OCI-LY1 (cell line): ENCODE results near the gene DCAF12.
A peak's percentile ranks its signal among the peaks of the same experiment; 100 is the strongest.

Source experiments
- H2AFZ ChIP-seq: fragments of 200-600 bp; sonication (generic), shearing (Covaris generic); 2 replicates; pipeline ENCODE4 v1.6.0; 2014; ENCODE audit warnings: antibody characterized with exemption, mild to moderate bottlenecking, low read length
- H3F3A ChIP-seq: fragments of 200-600 bp; sonication (generic), shearing (Covaris generic); 2 replicates; pipeline ENCODE4 v1.6.0; 2014; ENCODE audit warnings: mild to moderate bottlenecking, antibody characterized with exemption, low read length, moderate library complexity; ENCODE audit not compliant: insufficient read depth
- H3K27ac ChIP-seq: fragments of 200-600 bp; sonication (generic); 2 replicates; pipeline ENCODE4 v1.5.1; 2014; ENCODE audit warnings: low read length, mixed run types, mild to moderate bottlenecking, low read depth; ENCODE audit not compliant: poor library complexity, severe bottlenecking
- H3K27me3 ChIP-seq: fragments of 200-600 bp; sonication (generic); 2 replicates; pipeline ENCODE4 v1.6.0; 2014; ENCODE audit warnings: antibody characterized with exemption, mild to moderate bottlenecking, low read length, moderate library complexity; ENCODE audit not compliant: insufficient read depth
- H3K36me3 ChIP-seq: fragments of 200-600 bp; sonication (generic); 2 replicates; pipeline ENCODE4 v1.6.1; 2014; ENCODE audit warnings: mild to moderate bottlenecking, antibody characterized with exemption, low read length, moderate library complexity, mixed read lengths; ENCODE audit not compliant: insufficient read depth
- H3K4me1 ChIP-seq: fragments of 200-600 bp; sonication (generic); 2 replicates; pipeline ENCODE4 v1.5.1; 2014; ENCODE audit warnings: mild to moderate bottlenecking, low read length, moderate library complexity; ENCODE audit not compliant: insufficient read depth, severe bottlenecking
- H3K4me2 ChIP-seq: fragments of 200-600 bp; sonication (generic), shearing (Covaris generic); 2 replicates; pipeline ENCODE4 v1.6.1; 2014; ENCODE audit warnings: low read length
- H3K4me3 ChIP-seq: fragments of 200-600 bp; sonication (generic); 2 replicates; pipeline ENCODE4 v1.5.1; 2014; ENCODE audit warnings: low read length, low read depth, mild to moderate bottlenecking, mixed read lengths; ENCODE audit not compliant: poor library complexity, severe bottlenecking
- H3K79me2 ChIP-seq: fragments of 200-600 bp; shearing (Covaris generic); 2 replicates; pipeline ENCODE4 v1.6.1; 2016; ENCODE audit warnings: mixed run types, low read length, mixed read lengths; ENCODE audit not compliant: insufficient read depth
- H3K9ac ChIP-seq: fragments of 200-600 bp; sonication (generic), shearing (Covaris generic); 2 replicates; pipeline ENCODE4 v1.6.1; 2014; ENCODE audit warnings: mild to moderate bottlenecking, low read length, mixed read lengths
- H3K9me2 ChIP-seq: fragments of 200-600 bp; sonication (generic), shearing (Covaris generic); 2 replicates; pipeline ENCODE4 v1.6.1; 2014; ENCODE audit warnings: low read depth, mild to moderate bottlenecking, low read length, mixed read lengths
- H3K9me3 ChIP-seq: fragments of 200-600 bp; shearing (Covaris generic); 2 replicates; pipeline ENCODE4 v1.6.1; 2014; ENCODE audit warnings: low read length, mixed read lengths
- H4K20me1 ChIP-seq: fragments of 200-600 bp; sonication (generic), shearing (Covaris generic); 2 replicates; pipeline ENCODE4 v1.6.0; 2016; ENCODE audit warnings: mild to moderate bottlenecking, low read length; ENCODE audit not compliant: insufficient read depth
- EZH2 ChIP-seq: fragments of 200-600 bp; sonication (generic), shearing (Covaris generic); IDR thresholded peaks from 2 replicates; pipeline ENCODE4 v1.8.0; 2017; ENCODE audit warnings: borderline replicate concordance, mixed run types, mild to moderate bottlenecking, antibody characterized with exemption, low read length, moderate library complexity, mixed read lengths
- TF ChIP-seq, protein P1 (sequence below): fragments of 200-600 bp; sonication (generic), shearing (Covaris generic); IDR thresholded peaks from 2 replicates; pipeline ENCODE4 v1.5.1; 2017; ENCODE audit warnings: mild to moderate bottlenecking, antibody characterized with exemption, low read length, moderate library complexity, mixed read lengths

The DCAF12 gene

DNA sequence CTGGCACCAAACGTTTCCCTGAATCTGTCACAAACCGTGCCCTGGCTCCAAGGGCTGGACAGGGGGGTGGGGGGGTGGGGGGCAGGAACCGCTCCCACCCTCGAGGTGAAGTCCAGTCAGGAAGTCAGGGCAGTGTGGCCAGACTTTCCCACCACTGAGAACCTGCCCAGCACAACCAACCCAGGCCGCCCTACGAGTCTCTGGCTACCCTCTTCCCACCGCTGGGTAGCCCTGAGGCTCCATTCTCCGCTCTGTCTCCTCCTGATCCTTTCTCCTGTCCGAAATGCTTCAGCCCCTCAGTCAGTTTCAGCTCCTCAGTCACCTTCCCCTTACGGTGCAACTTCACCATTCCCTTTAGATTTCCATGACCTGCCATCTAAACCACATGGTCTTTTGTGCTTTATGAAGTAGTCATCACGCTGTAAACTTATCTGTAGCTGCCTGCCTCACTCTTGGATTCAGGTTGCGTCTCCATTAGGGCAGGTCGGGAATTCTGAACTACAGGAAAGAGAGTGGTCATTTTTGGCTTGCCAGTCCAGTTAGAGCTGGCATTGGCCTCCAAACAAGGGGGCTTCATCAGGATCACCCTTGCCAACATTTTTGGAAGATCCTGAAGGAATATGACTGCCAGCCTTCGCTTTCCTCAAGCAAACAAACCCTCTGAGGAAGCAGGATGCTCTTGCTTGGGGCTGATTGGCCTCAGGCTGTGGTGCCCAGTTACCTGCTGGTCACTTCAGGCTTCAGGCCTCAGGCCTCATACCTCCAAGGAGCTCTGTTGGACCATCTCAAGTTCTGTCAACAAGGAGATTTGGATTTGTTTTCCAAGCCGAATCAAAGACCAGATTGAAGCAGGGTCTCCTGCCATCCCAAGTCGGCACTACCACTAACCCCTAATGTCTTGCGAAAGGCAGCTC, 794 bp upstream of the DCAF12 start:
- Histone ChIP-seq H3K27me3 (no peaks in the 10 kb centered on the region), H3F3A (peaks cover 6% of the 10 kb centered on the region; the same call in 1 of the 2 replicates), H3K9me2 (no peaks in the 10 kb centered on the region), H3K9ac (peak overlapping the region; percentile 91), H3K36me3 (peaks cover 29% of the 10 kb centered on the region), H3K4me1 (peaks cover 56% of the 10 kb centered on the region), H3K79me2 (peaks cover 31% of the 10 kb centered on the region), H3K4me2 (peak overlapping the region; percentile 96), H3K4me3 (peak overlapping the region; percentile 82), H3K9me3 (no peaks in the 10 kb centered on the region), H2AFZ (no peak overlapping the region), H4K20me1 (no peaks in the 10 kb centered on the region), H3K27ac (peak overlapping the region; percentile 94)
- TF ChIP-seq EZH2, result no peak
- TF ChIP-seq, protein P1, sequence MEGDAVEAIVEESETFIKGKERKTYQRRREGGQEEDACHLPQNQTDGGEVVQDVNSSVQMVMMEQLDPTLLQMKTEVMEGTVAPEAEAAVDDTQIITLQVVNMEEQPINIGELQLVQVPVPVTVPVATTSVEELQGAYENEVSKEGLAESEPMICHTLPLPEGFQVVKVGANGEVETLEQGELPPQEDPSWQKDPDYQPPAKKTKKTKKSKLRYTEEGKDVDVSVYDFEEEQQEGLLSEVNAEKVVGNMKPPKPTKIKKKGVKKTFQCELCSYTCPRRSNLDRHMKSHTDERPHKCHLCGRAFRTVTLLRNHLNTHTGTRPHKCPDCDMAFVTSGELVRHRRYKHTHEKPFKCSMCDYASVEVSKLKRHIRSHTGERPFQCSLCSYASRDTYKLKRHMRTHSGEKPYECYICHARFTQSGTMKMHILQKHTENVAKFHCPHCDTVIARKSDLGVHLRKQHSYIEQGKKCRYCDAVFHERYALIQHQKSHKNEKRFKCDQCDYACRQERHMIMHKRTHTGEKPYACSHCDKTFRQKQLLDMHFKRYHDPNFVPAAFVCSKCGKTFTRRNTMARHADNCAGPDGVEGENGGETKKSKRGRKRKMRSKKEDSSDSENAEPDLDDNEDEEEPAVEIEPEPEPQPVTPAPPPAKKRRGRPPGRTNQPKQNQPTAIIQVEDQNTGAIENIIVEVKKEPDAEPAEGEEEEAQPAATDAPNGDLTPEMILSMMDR, result no peak

DNA sequence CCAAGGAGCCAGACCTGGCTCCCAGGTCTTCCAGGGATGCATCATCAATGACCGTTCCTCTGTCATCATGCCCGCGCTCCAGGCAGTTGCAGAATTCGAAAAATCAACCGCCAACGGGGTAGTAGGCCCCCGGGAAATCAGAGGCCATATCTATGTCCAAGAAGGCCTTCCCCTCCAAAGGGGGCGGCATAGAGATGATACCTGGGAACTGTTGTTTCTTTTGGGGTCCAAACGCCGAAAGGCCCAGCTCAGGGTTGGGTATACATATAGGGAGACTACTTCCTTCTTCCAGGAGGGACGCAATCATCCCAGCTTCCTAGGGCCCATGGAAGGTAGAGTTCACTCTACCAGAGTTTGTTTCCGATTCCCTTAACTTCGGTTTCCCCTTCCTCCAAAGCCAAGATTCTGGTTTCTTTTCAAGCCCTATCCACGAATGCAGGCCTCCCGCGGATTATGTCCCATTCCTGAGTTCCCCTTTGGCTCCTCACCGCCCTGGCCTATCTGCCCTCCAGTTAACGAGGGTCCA, 754 bp downstream of the DCAF12 start:
- peak overlapping the region; percentile 82 for H3K4me3 ChIP-seq
- TF ChIP-seq EZH2, result no peak
- TF ChIP-seq, protein P1, result no peak
- H3K9me2 ChIP-seq, result no peaks in the 10 kb centered on the region
- H3K4me1 ChIP-seq, result peaks cover 53% of the 10 kb centered on the region
- H2AFZ ChIP-seq, result no peak overlapping the region
- peaks cover 6% of the 10 kb centered on the region; the same call in 1 of the 2 replicates for H3F3A ChIP-seq
- H3K36me3 ChIP-seq, result peaks cover 45% of the 10 kb centered on the region
- no peaks in the 10 kb centered on the region for H3K27me3 ChIP-seq
- no peaks in the 10 kb centered on the region for H4K20me1 ChIP-seq
- H3K79me2 ChIP-seq, result peaks cover 47% of the 10 kb centered on the region
- peak overlapping the region; percentile 91 for H3K9ac ChIP-seq
- no peaks in the 10 kb centered on the region for H3K9me3 ChIP-seq
- H3K27ac ChIP-seq, result peak overlapping the region; percentile 94
- H3K4me2 ChIP-seq, result peak overlapping the region; percentile 96

DNA sequence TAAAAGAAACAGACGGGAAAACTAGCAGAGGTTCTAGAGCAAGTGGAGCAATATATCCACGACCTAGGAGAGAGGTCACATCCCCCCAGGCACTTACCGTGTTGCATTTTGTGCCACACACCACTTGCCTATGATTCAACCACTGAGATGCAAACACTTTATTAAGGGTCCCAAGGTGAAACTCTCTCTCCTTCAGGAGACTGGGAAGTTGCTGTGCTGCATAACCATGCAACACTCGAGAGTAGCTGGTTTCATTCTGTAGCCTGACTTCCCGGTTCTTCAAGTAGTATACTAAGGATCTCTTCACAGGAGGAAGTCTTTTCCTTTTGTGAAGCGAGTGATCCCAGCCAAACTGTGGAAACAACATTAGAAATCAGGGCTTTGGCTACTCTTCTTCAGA, 1.6 kb downstream of the DCAF12 start:
- no peaks in the 10 kb centered on the region for H4K20me1 ChIP-seq

More for the DNA sequence above, 1.6 kb downstream of the DCAF12 start:
- Histone ChIP-seq H3K36me3 (peaks cover 52% of the 10 kb centered on the region), H3K9me3 (no peaks in the 10 kb centered on the region), H3K4me1 (peaks cover 58% of the 10 kb centered on the region), H3K79me2 (peaks cover 54% of the 10 kb centered on the region), H3F3A (peaks cover 6% of the 10 kb centered on the region; the same call in 1 of the 2 replicates), H3K27ac (peak overlapping the region; percentile 94), H3K9me2 (no peaks in the 10 kb centered on the region), H2AFZ (no peak overlapping the region), H3K9ac (peak overlapping the region; percentile 91), H3K27me3 (no peaks in the 10 kb centered on the region), H3K4me2 (peak overlapping the region; percentile 96), H3K4me3 (peak overlapping the region; percentile 82)
- TF ChIP-seq, protein P1, result no peak
- TF ChIP-seq EZH2, result no peak
